Nephron (organoid): Measurements from ENCODE around the gene ABCB1.

Experiments
- H3K27ac Mint-ChIP-seq, 3 experiments: 2 replicates each; pipeline ENCODE4 v1.8.0; 2020; ENCODE audit warnings: mixed read lengths in 3 of 3, mild to moderate bottlenecking in 2 of 3, moderate library complexity in 1 of 3
- H3K27me3 Mint-ChIP-seq: 2 replicates; pipeline ENCODE4 v1.8.0; 2021; ENCODE audit warnings: low read depth, mild to moderate bottlenecking, moderate library complexity, mixed read lengths
- H3K36me3 Mint-ChIP-seq: 2 replicates; pipeline ENCODE4 v1.8.0; 2020; ENCODE audit warnings: low read depth, mixed read lengths
- H3K4me1 Mint-ChIP-seq: 2 replicates; pipeline ENCODE4 v1.8.0; 2020; ENCODE audit warnings: mixed read lengths
- H3K4me3 Mint-ChIP-seq, 3 experiments: 2 replicates each; pipeline ENCODE4 v1.8.0; 2020; ENCODE audit warnings: mild to moderate bottlenecking in 3 of 3, mixed read lengths in 3 of 3, moderate library complexity in 2 of 3
- H3K9me3 Mint-ChIP-seq: 2 replicates; pipeline ENCODE4 v1.8.0; 2020; ENCODE audit warnings: mixed read lengths
- TF ChIP-seq, protein P1 (sequence below), 3 experiments: fragments of 200-600 bp; sonication (generic); IDR thresholded peaks; one replicate each; pipeline ENCODE4 v1.5.0; 2021; ENCODE audit warnings: antibody characterized with exemption in 3 of 3; ENCODE audit not compliant: unreplicated experiment in 3 of 3

The ABCB1 gene

DNA sequence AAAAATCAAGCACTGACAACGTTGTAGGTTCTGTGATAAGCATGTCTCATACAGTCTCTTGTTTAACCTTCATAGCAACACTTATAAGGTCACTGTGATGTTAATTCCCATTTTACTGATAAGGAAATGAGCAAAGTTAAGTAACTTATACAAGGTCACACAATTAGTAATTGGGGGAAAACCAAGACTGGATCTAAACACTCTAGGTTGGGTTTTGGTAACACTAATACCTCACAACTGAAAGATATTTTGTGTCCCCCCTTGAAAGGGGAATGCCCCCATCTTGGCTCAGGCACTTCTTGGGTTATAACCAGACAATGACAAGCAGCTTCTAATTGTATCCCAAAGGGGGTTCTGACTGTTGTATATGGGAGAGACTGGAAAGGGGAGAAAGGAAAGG lies 89.2 kb downstream of the ABCB1 start:
- Mint-ChIP-seq H3K27ac (peak overlapping the region in 1 of 3 experiments; percentile 49), H3K4me3 (no peak overlapping the region), H3K4me1 (peaks cover 19% of the 10 kb centered on the region), H3K27me3 (no peaks in the 10 kb centered on the region), H3K9me3 (no peaks in the 10 kb centered on the region), H3K36me3 (no peaks in the 10 kb centered on the region)
- TF ChIP-seq, protein P1, sequence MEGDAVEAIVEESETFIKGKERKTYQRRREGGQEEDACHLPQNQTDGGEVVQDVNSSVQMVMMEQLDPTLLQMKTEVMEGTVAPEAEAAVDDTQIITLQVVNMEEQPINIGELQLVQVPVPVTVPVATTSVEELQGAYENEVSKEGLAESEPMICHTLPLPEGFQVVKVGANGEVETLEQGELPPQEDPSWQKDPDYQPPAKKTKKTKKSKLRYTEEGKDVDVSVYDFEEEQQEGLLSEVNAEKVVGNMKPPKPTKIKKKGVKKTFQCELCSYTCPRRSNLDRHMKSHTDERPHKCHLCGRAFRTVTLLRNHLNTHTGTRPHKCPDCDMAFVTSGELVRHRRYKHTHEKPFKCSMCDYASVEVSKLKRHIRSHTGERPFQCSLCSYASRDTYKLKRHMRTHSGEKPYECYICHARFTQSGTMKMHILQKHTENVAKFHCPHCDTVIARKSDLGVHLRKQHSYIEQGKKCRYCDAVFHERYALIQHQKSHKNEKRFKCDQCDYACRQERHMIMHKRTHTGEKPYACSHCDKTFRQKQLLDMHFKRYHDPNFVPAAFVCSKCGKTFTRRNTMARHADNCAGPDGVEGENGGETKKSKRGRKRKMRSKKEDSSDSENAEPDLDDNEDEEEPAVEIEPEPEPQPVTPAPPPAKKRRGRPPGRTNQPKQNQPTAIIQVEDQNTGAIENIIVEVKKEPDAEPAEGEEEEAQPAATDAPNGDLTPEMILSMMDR (IDR thresholded peaks at IDR 0.05; ENCODE audit: unreplicated experiment in 3 of 3): no peak

DNA sequence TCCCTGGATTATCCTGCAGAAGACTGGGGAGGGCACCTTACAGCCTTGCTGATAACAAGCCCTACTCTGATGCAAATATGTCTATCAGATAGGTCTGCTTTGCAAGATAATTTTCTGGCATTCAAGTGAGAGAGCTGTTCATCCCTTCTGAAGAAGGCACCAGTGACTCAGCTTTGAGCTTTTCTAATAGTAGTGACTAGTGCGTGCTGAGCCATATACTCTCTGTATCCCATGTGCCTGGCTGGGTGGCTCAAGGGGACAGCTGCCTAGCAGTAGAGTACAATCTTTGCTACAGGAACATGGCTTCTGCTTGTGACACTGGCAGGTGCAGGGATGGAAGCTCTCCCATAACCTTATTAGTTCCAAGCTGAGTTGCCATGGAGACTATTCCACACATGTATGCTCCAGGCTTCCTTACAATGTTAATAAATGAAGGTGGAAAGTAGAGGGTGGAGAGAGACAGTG lies 90.2 kb downstream of the ABCB1 start:
- Mint-ChIP-seq H3K4me1 (peaks cover 19% of the 10 kb centered on the region), H3K36me3 (no peaks in the 10 kb centered on the region), H3K4me3 (no peak overlapping the region), H3K27me3 (no peaks in the 10 kb centered on the region), H3K9me3 (no peaks in the 10 kb centered on the region), H3K27ac (peak overlapping the region; percentile 30 to 69 (median 61))
- TF ChIP-seq, protein P1 (IDR thresholded peaks at IDR 0.05; ENCODE audit: unreplicated experiment in 3 of 3): no peak

GRCh38 chr7:87507446-87507845 lies 93.2 kb downstream of the ABCB1 start:
- Mint-ChIP-seq H3K27ac (peak overlapping the region in 1 of 3 experiments; percentile 5), H3K27me3 (no peaks in the 10 kb centered on the region), H3K4me3 (no peak overlapping the region), H3K4me1 (peaks cover 13% of the 10 kb centered on the region), H3K36me3 (no peaks in the 10 kb centered on the region), H3K9me3 (no peaks in the 10 kb centered on the region)
- TF ChIP-seq, protein P1 (IDR thresholded peaks at IDR 0.05; ENCODE audit: unreplicated experiment in 3 of 3): no peak

DNA sequence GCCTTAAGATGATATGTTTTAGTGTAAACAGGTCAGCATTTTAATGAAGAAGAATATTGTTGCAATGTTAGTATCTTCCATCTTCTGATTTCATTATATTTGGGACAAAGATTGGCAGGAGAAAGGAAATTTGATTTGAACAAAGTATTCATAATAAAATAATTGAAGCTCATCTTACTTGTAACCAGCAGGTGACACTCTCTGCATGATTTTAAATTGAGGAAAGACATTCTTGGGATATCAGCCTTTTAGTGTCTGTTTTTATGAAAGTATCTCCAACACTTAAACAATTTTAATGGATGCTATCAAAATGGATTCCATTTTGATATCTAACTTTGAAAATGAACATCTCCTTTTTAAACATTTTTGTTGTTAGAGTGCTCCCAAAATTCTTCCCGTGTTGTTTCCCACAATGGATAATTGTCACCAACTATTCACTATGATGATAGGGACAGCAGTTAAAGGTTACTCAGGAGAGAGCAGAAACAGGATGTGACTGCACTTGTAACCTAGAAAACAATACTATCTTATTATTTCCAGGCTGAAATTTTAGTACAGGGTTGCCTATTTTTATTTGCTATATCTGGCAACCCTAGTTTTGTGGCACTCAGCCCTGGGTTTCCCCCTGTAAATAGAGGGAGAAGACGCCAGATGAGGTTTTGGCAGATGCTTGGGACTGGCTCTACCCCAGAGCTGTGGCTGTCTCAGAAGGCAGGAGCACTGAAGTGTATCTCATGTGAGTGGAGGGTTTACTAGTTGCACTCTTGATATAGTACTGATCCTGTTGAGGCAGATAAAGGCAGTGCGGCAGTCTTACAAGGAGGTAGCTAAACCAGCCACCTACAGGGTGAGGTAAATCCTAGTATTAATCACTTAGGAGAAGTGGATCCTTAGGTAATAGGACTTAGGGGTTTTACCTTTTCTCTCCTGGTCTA lies 94.2 kb downstream of the ABCB1 start:
- TF ChIP-seq, protein P1 (IDR thresholded peaks at IDR 0.05; ENCODE audit: unreplicated experiment in 3 of 3): peak; percentile 34 to 50 (median 49)
- H3K27me3 Mint-ChIP-seq: no peaks in the 10 kb centered on the region
- no peaks in the 10 kb centered on the region for H3K36me3 Mint-ChIP-seq
- no peak overlapping the region for H3K27ac Mint-ChIP-seq
- H3K4me1 Mint-ChIP-seq: peaks cover 13% of the 10 kb centered on the region
- H3K9me3 Mint-ChIP-seq: no peaks in the 10 kb centered on the region
- no peak overlapping the region for H3K4me3 Mint-ChIP-seq

DNA sequence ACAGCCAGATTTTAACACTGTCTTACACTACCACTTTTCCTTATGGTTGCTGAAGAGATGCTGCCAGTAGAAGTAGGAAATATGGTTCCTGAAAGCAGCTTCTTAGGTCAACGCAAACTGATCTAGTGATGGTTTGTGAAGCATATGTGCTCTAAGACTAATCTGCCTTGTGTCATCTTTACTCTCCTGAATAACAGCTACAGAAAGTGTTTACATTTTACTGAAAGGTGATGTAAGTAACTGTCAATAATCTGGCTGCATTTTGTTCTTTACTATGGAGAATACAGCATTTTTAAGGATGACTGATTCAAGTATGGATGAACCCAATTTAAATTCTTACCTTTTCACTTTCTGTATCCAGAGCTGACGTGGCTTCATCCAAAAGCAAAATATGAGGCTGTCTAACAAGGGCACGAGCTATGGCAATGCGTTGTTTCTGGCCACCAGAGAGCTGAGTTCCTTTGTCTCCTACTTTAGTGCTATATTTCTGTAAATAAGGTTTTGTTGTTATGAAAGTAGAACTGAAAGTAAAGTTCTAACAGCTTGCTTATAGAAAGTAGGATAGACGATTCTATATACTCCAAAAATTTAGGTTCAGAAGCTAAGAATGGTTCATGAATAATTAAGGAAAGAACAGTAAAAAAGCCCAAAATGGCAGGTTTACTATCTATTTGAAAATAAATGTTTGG lies 95.0 kb downstream of the ABCB1 start:
- H3K36me3 Mint-ChIP-seq: no peaks in the 10 kb centered on the region
- TF ChIP-seq, protein P1 (IDR thresholded peaks at IDR 0.05; ENCODE audit: unreplicated experiment in 3 of 3): no peak
- no peak overlapping the region for H3K4me3 Mint-ChIP-seq
- peaks cover 11% of the 10 kb centered on the region for H3K4me1 Mint-ChIP-seq
- no peaks in the 10 kb centered on the region for H3K9me3 Mint-ChIP-seq
- no peaks in the 10 kb centered on the region for H3K27me3 Mint-ChIP-seq
- no peak overlapping the region for H3K27ac Mint-ChIP-seq
